GM12801 (cell line): ENCODE data around the gene AARS2.

Experiments
- CTCF ChIP-seq: IDR thresholded peaks from one replicate; pipeline ENCODE4 v1.5.1; 2011; ENCODE audit warnings: control low read depth; ENCODE audit not compliant: insufficient read length; ENCODE audit errors: extremely low read depth

The AARS2 gene

GRCh38 chr6:44265722-44266233 lies 47.4 kb downstream of the AARS2 start:
- no peak for TF ChIP-seq CTCF

GRCh38 chr6:44265007-44265721 lies 48.0 kb downstream of the AARS2 start, which contains the start of gene NFKBIE:
Gene NFKBIE, minus strand, starts transcription at chr6:44265551. Its CDS starts 205 bp downstream, at chr6:44265346.
- no peak for TF ChIP-seq CTCF

- no peak for TF ChIP-seq CTCF
These were observed 48.8 kb downstream of the AARS2 start for GRCh38 chr6:44264154-44265006.

GRCh38 chr6:44263354-44264100 lies 49.6 kb downstream of the AARS2 start:
- TF ChIP-seq CTCF = no peak

GRCh38 chr6:44262467-44263353 lies 50.4 kb downstream of the AARS2 start:
- TF ChIP-seq CTCF = no peak

GRCh38 chr6:44261581-44261980 lies 51.6 kb downstream of the AARS2 start:
- TF ChIP-seq CTCF = no peak
